Endothelial cell (in vitro differentiated cells): ENCODE results near the gene PHF21A. TPM values are rescaled to one million over a fixed set of nuclear protein-coding genes. Genes with fewer than 3 reads are reported as not detected.

Source experiments
- DNase-seq: peaks from one replicate; pipeline ENCODE4 v3.0.0; 2021; ENCODE audit warnings: low spot score
- H3K27ac Mint-ChIP-seq: one replicate; pipeline ENCODE4 v1.8.0; 2021; ENCODE audit warnings: mixed read lengths, inconsistent platforms; ENCODE audit not compliant: unreplicated experiment
- H3K27me3 Mint-ChIP-seq: one replicate; pipeline ENCODE4 v1.8.0; 2021; ENCODE audit warnings: mild to moderate bottlenecking, moderate library complexity, mixed read lengths, inconsistent platforms; ENCODE audit not compliant: unreplicated experiment
- H3K36me3 Mint-ChIP-seq: one replicate; pipeline ENCODE4 v1.8.0; 2021; ENCODE audit warnings: mild to moderate bottlenecking, low read depth, mixed read lengths, inconsistent platforms; ENCODE audit not compliant: unreplicated experiment
- H3K4me1 Mint-ChIP-seq: one replicate; pipeline ENCODE4 v1.8.0; 2021; ENCODE audit warnings: mild to moderate bottlenecking, mixed read lengths, inconsistent platforms; ENCODE audit not compliant: unreplicated experiment
- H3K4me3 Mint-ChIP-seq: one replicate; pipeline ENCODE4 v1.8.0; 2021; ENCODE audit warnings: mild to moderate bottlenecking, mixed read lengths, inconsistent platforms; ENCODE audit not compliant: unreplicated experiment
- H3K9me3 Mint-ChIP-seq: one replicate; pipeline ENCODE4 v1.8.0; 2021; ENCODE audit warnings: mixed read lengths, inconsistent platforms; ENCODE audit not compliant: unreplicated experiment
- total RNA-seq: library from RNA; stranded (reverse); fragmentation: NEBNext Ultra II Directional; extraction: Animal tissue kit (Norgen Biotek cat#: 25700); gene quantifications from one replicate; pipeline ENCODE4 v1.2.1, GENCODE V29; 2021; ENCODE audit not compliant: unreplicated experiment
- TF ChIP-seq, protein P1 (sequence below): fragments of 200-600 bp; sonication (generic); IDR thresholded peaks from one replicate; pipeline ENCODE4 v1.5.0; 2021; ENCODE audit warnings: antibody characterized with exemption; ENCODE audit not compliant: unreplicated experiment

Gene PHF21A
- total RNA-seq, 1 donor from 2014 or later: 52.8 TPM

DNA sequence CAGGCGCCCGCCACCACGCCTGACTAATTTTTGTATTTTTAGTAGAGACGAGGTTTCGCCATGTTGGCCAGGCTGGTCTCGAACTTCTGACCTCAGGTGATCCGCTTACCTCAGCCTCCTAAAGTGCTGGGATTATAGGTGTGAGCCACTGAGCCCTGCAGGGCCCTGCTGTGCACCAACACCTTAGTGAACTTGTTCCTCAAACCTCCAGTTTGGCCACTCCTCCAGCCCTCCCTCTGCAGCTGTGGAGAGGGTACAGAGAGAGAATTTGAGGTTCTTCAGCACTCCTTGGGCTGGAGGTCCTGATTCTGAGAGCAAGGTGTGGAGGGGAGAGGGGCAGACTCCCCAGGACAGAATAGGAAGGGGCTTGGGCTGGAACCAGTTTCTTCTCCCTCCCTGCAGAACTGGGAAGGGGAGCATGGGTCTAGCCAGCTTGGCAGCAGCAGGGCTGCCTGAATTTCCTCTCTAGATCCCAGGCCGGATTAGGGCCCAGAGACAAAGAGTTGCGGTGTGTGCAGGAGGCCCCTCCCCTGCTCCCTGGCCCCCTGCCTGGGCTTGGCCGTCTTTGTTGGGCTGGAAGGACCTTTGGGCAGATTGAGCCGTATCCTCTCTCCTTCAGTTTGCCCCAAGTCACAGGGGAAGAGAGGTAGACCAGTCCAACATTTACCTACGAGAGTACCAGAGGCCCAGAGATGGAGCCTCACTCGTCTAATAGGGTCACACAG is 201.3 kb downstream of the PHF21A start:
- Mint-ChIP-seq H3K4me1 (peaks cover 28% of the 10 kb centered on the region), H3K27me3 (peaks cover 34% of the 10 kb centered on the region), H3K27ac (no peak overlapping the region), H3K36me3 (no peaks in the 10 kb centered on the region), H3K9me3 (no peaks in the 10 kb centered on the region), H3K4me3 (no peak overlapping the region)
- TF ChIP-seq, protein P1, sequence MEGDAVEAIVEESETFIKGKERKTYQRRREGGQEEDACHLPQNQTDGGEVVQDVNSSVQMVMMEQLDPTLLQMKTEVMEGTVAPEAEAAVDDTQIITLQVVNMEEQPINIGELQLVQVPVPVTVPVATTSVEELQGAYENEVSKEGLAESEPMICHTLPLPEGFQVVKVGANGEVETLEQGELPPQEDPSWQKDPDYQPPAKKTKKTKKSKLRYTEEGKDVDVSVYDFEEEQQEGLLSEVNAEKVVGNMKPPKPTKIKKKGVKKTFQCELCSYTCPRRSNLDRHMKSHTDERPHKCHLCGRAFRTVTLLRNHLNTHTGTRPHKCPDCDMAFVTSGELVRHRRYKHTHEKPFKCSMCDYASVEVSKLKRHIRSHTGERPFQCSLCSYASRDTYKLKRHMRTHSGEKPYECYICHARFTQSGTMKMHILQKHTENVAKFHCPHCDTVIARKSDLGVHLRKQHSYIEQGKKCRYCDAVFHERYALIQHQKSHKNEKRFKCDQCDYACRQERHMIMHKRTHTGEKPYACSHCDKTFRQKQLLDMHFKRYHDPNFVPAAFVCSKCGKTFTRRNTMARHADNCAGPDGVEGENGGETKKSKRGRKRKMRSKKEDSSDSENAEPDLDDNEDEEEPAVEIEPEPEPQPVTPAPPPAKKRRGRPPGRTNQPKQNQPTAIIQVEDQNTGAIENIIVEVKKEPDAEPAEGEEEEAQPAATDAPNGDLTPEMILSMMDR: no peak
- no peak for DNase-seq

DNA sequence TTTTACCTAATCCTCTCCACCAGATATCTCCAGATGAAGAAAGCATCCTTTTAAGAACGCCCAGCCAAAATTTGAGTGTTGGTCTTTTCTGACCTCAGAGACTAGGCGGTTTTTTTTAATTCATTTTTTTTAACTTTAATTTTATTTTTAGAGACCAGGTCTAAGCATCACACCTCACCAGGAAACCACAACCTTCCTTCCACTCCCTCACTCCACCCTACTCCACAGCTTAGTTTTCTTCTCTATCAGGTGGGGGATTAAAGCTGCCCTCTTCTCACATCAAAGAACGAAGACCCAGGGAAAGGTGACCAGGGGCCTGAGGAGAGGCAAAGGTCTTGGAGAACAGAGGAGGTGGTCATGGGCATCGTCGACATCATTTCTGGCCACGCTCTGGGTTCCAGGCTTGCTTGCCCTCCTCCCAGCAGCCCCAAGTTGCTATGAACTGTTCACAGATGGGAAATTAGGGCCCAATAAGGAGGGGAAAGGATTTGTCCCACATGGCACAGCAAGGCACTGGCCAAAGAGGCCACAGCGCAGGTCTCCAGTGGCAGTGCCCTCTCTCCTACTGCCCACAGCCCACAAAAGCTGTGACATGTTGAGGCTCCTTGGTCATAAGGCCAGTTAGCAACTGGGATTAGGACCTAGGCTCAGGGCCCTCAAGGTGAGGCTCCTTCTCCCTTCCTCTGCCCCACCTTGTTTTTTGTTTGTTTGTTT is 202.1 kb downstream of the PHF21A start:
- peaks cover 25% of the 10 kb centered on the region for H3K4me1 Mint-ChIP-seq
- TF ChIP-seq, protein P1: no peak
- no peak for DNase-seq
- no peaks in the 10 kb centered on the region for H3K9me3 Mint-ChIP-seq
- H3K4me3 Mint-ChIP-seq: peak overlapping the region; percentile 95
- H3K36me3 Mint-ChIP-seq: no peaks in the 10 kb centered on the region
- peaks cover 33% of the 10 kb centered on the region for H3K27me3 Mint-ChIP-seq
- no peak overlapping the region for H3K27ac Mint-ChIP-seq

DNA sequence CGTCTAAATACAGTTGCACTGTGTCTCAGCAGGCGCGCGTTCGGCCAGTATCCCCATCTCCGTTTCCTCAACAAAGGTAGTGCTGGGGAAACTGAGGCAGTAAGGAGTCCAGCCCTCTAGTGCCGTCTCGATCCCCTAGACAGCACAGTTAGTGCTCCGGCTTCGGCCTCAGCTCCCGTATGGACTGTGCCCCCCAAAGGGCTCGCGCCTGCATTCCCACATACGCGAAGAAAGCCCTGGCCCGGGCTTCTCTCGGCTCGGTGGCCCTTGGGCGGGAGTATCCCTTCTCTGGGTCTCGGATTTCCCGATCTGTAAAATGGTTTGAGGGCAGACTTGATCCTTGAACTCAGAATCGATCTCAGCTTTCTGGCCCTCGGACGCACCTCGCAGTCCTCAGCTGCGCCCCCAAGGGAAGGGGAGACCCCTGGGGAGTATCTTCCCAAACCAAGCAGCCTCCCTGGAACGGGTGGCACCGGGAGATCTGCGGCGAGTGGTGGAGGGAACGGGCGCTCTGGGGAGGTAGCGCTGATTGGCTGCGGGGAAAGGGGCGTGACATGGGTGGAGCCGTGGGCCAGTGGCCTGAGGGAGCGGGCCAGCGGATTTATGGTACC is 202.8 kb downstream of the PHF21A start:
- peak; percentile 78 for DNase-seq
- TF ChIP-seq, protein P1: no peak
- no peaks in the 10 kb centered on the region for H3K36me3 Mint-ChIP-seq
- H3K4me3 Mint-ChIP-seq: peak overlapping the region; percentile 95
- peaks cover 22% of the 10 kb centered on the region for H3K4me1 Mint-ChIP-seq
- H3K9me3 Mint-ChIP-seq: no peaks in the 10 kb centered on the region
- H3K27ac Mint-ChIP-seq: peak overlapping the region; percentile 92
- H3K27me3 Mint-ChIP-seq: peaks cover 29% of the 10 kb centered on the region

DNA sequence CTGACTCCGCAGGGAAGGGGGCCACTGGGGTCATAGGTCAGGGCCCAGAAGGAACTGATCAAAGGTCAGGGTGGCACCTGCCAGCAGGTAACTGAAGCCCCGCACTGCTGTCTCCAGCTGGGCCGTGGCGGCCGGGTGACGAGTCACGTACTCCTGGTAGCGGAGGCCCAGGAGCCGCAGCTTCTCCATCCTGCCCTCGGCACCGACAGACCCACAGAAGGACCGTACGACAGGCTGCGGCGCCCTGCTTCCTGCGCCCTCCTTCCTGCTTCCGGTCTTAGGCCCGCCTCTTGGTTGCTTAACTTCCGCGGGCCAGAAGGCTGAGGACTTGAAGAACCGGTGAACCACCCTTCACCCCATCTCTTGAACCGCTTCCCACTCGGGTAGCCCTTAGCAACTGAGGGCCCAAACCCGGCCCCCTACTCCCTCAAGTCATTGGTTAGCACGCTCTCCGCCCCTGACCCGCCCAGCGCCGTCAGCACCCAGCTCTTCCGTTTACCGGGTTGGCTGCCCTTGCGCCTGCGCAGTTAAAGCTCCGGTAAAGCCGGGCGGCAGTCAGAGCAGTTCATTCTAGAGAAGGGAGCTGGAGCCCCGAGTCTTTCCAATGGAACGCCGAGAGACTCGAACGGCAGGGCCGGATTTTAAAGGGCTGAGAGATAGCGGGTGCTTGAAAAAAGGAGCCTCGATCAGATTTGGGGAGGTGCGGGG is 203.5 kb downstream of the PHF21A start, which contains the start of gene PEX16:
Gene PEX16 (minus strand): TSS at position 255 of the 708 bp plus-strand sequence. CDS start 66 bp downstream, at position 189.
- H3K36me3 Mint-ChIP-seq: no peaks in the 10 kb centered on the region
- peak; percentile 92 for DNase-seq
- TF ChIP-seq, protein P1: no peak

More for the DNA sequence above, 203.5 kb downstream of the PHF21A start, which contains the start of gene PEX16:
- Mint-ChIP-seq H3K4me1 (peaks cover 19% of the 10 kb centered on the region), H3K4me3 (peak within 1 kb of the TSS; percentile 95), H3K27ac (peak within 1 kb of the TSS; percentile 92), H3K27me3 (peaks cover 26% of the 10 kb centered on the region), H3K9me3 (no peaks in the 10 kb centered on the region)
